HG03196 (cell line): ENCODE measurements around the gene NOTCH2NLA.
"Not testable (repeated sequence)": the region's sequence is repeated elsewhere in the genome, so short reads cannot be mapped to it uniquely, and the experiment has no call there.

ENCODE experiments used
- ATAC-seq: cut with Tn5 transposase; IDR thresholded peaks from one replicate; pipeline ENCODE4 v1.9.1; 2021; ENCODE audit not compliant: unreplicated experiment

NOTCH2NLA gene

DNA sequence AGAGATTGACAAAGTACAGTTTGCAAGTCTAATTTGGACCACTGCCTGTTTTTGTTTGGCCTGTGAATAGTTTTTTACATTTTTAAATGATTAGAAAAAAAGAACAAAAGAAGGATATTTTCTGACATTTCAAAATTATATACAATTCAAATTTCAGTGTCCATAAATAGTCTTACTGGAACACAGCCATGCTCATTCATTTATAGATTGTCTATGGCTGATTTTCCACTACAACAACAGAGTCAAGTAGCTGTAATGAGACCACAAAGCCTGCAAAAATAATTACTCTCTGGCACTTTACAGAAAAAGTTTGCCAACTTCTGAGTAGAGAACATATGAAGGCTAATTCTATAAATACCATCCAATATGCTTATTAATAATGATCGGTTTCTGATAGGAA is 61.1 kb downstream of the NOTCH2NLA start:
- ATAC-seq: not testable (repeated sequence)

DNA sequence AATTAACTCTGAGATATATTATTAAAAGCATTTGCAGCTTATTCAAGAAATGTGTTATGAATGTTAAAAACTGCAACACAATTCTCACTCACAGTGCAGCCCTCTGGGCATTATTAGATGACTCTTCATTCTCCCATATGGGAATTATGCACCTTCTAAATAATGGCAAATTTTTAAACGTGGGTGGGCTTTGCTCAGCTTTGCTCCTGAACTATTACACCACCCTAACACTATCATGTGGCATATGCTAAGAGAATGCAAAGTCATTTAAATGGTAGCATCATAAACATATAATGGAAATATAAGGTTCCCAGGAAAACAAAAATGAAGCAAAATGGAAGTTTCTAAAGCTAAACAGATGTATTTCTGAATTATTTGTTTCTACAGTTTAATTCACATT is 61.5 kb downstream of the NOTCH2NLA start:
- ATAC-seq: not testable (repeated sequence)

DNA sequence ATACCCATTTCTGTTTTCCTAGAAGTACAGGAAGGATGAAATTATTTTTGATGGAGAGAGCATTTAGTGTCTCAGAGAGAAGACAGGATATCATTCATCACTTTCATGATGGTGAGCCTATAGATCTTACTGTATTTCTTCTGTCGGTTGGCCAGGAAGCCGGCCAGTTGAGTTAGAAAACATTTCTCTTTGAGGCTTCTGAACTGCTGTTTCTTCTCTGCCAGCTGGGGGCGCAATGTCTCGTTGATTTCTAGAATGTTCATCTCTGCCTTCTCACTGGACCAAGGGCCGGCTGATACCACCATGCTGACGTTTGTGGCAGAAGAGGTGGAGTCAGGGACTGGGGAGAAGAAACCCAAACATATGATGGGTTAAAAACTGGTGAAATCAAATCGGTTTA is 84.4 kb downstream of the NOTCH2NLA start, which contains the start of gene NBPF10:
Gene NBPF10, minus strand, starts transcription at position 340 of the 400 bp plus-strand sequence. Its CDS starts 35 bp downstream, at position 305.
- ATAC-seq: not testable (repeated sequence)
